NCI-H82 treated with DMSO at 0.1 percent for 48 hours (cell line): ENCODE data around the gene NANOS3.
A peak's percentile ranks its signal among the peaks of the same experiment; 100 is the strongest.

ENCODE experiments used
- DNase-seq: peaks from one replicate; lab custom pipeline; 2025; ENCODE audit not compliant: unreplicated experiment; lab: John Stamatoyannopoulos, UW

NANOS3 gene

DNA sequence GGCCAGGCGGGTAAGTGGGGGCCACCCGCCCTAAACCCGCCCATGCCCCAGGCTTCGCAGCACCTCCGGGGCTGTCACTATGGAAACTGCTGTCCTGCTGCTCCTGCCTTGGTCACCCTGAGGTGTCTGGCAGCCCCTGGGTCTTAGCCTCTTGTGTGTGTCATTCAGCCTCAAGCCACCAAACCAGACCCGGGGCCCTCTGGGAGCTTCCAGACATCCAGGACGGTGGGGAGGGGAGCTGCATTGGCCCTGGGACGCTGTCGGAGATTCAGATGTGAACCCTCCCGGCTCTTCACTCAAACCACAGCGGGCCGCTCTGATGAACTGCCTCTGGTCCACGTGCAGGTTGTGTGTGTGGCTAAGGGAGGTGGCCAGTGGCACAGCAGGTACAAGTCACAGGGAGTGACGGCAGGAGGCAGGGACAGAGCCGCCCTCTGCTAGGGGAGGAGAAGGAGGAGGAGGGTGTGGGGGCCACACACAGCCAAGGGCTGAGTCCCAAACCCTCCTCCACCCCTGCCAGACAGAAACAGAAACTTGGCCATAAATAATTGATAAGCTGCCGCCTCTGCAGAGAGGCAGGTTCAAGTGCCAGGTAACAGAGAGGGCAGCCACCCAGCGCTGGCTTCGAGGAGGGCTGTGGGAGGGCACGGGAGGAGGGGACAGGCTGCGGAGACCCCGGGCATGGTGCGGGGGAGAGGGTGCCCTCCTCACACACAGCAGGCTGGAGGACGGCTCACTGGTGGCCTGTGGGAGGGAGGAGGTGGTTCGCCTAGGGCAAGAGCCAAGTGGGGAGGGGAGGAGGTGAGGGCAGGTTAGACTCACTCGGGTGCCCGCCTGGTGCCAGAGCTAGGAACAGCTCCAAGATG is 8.0 kb downstream of the NANOS3 start:
- no peak for DNase-seq

DNA sequence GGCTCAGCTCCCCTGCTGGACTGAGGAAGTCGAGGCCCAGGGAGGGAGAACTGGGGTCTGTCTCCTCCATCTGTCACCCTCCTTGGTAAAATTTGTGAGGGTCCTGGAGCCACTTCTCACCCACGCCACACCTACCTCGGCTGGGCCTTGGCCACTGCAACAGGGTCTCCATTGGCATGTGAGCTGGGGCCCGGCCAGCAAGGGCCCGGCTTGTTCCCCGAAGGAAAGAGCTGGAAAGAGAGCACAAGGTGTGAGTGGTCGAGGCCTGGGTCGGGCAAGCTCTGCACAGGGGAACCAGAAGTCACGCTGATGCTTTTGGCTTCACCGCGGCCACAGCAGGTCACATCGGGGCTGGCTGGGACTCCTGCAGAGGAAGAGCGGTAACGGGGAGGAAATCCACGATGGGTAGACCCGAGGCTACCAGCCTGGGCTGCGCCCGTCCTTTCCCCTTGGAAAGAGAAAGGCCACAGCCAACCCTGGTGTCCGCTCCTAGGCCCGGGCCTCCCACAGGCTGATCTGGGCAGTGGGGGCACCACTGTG is 9.0 kb downstream of the NANOS3 start:
- DNase-seq, result no peak

DNA sequence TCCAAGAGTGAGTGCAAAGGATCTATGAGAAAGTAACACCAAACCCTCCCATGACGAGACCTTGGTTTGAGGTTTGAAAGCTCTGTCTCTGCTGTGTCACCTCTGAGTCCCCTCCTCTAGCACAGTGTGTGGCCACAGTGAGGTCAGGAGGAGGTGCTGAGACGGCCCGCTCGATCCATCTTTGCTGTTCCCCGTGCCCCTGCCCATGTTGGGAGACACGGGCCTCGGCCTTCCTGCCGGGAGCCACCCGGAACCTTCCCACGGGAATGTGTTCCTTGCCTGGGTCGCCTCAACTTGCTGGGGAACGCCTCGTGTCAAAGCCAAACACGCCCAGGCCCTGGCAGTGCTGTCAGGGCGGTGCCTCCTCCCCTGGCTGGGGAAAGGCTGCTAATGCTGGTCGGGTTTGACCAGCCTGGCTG is 10.1 kb downstream of the NANOS3 start:
- no peak for DNase-seq

DNA sequence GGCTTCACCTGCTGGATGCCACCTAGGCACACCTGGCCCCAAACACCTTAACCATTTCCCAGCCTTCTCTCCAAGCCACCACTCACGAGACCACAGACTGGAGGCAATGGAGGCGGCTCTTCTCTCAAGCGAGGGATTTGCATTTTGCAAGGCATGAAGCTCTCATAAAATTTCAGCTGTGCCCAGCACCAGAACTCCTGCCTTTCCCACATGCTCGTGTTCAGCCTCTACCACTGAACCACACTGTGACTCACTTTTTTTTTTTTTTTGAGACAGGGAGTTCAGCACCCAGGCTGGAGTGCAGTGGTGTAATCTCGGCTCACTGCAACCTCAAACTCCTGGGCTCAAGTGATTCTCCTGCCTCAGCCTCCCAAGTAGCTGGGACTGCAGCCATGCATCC is 10.6 kb downstream of the NANOS3 start:
- DNase-seq, result no peak

DNA sequence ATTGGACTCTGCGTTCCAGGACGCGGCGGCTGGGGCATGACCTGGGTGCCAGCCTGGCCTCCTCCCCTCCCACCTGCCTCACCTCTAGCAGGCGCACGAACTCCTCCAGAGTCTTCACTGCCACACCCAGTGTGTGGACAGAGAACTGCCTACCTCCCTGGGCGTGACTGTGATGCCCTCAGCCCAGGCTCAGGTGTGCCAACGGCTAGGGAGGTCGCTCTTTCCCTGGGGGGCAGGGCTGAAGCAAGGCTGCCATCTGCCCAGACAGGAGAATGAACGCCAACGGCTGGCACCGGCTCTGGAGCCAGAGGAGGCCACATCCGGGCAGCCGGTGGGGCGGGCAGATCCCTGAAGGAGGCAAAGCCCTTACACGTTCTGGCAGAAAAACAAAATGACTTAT is 11.3 kb downstream of the NANOS3 start:
- DNase-seq, result no peak

DNA sequence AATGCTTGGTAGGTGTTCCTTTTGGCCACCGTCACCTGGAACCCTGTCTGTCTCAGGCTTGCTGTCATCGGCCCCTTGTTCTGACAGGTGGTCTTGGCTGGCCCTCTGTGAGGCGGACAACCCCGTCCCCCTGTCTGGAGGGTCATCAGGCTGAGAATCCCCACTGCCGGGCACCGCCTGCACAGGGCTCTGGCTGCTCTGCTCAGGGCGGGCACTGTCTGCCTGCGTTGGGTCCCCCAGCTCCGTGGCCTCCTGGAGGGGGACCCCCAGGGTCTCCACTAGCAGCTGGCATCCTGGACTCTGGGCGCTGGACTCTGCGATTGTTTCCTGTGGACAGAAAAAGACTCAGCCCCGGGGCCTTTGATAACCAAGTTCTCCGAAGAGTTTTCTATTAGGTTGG is 13.2 kb downstream of the NANOS3 start:
- no peak for DNase-seq

DNA sequence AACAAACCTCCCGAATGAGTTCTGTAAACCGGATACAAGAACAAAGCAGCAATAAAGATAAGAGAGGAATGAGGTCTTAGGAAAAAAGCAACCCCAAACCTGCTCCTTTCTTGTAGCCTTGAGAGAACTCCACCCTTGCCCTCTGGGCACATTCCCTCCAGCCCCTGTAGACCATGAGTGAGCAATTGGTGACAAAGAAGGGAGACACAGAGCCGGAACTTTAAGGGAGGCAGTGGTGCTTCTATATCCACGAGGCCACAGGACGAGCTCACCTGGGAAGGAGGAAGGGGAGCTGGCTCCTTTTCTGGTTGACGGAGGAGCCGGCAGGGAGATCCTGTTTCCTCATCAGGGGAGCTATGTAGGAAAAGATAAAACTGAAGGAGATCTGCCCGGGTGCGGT is 15.9 kb downstream of the NANOS3 start:
- DNase-seq, result no peak

DNA sequence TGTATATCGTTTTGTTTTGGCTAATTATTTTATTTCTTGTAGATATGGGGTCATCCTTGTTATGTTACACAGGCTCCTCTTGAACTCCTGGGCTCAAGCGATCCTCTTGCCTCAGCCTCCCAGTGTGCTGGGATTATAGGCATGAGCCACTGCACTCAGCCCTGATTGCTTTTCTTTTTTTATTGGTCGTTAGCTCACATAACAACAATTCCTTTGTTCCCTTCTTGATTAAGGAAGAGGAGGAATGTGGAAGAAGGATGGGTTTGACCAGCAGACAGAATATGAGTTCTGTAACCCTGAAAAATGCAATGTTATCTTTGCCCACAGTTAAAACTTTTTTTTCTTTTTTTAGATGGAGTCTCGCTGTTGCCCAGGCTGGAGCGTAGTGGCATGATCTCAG is 17.6 kb downstream of the NANOS3 start:
- no peak for DNase-seq

DNA sequence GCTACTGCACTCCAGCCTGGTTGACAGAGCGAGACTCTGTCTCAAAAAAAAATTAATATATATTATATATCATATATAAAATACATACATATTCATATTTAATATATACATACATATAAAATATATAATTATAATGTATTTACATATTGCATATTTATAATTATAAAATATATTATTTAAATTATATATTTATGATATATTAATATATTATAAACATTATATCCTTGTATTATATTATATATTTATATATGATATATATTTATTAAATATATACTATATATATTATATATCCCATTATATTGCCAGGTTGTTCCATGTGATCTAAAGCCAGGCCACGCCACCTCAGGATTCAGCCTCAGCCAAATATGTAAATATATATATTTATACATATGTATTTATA is 19.3 kb downstream of the NANOS3 start:
- no peak for DNase-seq

DNA sequence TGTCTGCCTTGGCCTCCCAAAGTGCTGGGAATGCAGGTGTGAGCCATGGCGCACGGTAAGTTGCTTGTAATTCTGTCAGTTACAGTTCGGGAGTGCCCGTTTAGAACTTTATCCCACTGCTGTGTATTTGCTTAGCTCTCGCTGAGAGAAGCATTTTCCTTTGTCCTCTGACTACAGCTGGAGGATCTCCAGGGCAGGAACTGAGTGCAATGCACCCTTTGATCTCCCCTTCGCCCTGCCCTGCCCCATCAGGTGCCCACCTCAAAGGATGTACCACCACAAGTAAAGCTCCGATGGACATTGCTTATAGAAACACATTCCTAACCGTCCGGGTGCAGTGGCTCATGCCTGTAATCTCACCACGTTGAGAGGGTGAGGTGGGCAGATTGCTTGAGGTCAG is 22.5 kb downstream of the NANOS3 start:
- no peak for DNase-seq

DNA sequence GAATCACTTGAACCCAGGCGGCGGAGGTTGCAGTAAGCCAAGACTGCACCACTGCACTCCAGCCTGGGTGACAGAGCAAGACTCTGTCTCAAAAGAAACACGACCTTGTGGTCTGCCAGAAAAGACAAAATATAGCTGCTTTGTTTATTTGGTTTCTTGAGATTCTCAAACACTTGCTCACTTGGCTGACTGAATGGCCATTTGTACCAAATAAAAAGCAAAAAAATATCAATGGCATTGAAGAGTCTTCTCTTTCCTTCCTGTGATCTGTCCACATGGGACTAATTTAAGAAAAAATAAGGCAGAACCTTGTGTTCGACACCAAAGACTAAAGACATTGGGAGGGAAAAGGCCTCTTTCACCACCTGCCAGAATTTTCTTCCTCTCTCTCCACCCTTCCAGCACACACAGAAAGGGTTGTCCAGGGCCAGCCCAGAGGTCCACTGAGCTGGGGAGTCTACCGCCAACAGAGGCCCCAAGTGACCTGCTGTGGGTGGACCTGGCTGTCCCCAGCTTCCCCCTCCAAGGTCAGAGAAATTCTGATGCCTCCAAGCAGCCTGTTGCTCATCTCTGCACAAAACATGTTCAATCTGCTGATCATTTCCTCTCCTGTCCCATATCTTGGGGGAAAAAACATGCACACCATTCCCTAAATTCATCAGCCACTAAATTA is 23.1 kb downstream of the NANOS3 start:
- DNase-seq, result no peak

DNA sequence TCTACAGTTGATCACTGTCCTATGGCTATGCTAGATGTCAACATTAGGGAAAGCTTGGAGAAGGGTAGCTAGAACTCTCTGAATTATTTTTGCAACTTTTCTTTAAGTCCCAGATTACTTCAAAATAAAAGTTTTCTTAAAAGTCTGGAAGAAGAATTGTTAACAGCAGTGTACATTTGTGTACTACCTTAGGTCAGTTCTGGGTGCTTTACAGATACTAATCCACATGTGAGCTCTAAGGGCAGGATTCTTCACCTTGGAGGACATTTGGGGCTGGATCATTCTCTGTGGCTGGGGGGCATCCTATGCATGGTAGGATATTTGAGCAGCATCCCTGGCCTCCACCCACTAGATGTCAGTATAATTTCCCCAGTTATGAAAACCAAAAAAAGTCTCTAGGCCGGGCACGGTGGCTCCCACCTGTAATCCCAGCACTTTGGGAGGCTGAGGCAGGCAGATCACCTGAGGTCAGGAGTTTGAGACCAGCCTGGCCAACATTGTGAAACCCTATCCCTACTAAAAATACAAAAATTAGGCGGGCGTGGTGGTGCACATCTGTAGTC is 26.1 kb downstream of the NANOS3 start:
- DNase-seq, result peak; percentile 45

DNA sequence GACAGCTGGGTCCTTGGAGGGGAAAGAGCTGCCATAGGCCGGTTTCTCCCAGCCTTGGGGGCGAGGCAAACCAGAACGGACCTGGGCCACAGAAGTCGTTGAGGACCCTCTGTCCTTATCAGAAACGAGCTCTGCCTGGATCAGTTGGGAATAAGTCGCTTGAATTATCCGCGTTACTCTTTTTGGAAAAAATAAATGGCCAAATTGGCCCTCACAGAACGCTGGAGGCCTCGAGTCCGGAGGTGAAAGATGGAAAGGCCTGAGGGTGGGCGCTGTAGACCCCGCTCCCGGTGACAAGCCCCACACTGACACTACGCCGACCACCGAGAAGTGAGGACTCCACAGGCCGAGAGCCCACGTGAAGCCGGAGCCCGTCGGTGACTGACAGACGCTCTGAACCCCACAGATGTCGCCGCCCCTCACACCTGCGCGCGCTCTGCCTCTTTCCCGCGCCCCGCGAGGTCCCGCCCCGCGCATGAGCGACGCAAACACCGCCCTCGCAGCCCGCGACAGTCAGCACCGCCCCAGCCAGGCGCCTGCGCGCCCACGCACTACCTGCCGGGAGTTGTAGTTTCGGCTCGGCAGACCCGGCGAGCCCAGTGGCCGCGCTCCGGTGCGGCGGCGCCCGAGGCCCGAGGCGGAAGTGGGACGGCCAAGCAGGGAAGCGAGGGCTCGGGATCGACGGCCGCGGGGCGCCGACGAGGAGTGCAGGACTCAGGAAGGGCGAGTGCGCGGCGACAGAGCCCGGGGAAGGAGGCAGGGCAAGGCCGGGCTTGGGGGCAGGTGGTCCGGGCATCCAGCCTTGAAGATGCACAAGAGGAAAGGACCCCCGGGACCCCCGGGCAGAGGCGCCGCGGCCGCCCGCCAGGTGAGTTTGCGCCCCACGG is 28.9 kb downstream of the NANOS3 start, which contains the start of the genes BRME1 and CC2D1A:
TSS of gene BRME1 (minus strand) at position 484 of the 887 bp plus-strand sequence. CDS start 1,225 bp downstream, outside the sequence.
TSS of gene CC2D1A (plus strand) at position 568 of the 887 bp plus-strand sequence. CDS start at position 809, 241 bp downstream.
- peak; percentile 87 for DNase-seq

DNA sequence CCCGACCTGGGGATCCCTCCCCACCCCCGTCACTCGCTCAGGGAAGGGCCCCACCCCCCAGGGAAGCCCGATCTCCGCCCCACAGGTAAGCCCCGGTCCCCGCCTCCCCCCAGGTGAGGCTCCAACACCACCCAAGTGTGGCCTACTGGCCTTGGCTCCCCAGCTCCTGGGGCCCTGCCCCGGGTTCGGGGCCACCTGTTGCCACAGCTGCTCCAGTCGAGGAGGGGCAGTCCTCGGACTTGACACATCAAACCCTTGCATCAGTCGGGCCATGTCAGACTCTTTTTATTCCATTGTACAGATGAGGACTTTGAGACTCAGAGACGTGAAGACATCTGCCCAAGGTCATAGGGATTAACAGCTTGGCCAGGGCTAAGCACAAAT is 29.6 kb downstream of the NANOS3 start:
- DNase-seq, result peak; percentile 11

DNA sequence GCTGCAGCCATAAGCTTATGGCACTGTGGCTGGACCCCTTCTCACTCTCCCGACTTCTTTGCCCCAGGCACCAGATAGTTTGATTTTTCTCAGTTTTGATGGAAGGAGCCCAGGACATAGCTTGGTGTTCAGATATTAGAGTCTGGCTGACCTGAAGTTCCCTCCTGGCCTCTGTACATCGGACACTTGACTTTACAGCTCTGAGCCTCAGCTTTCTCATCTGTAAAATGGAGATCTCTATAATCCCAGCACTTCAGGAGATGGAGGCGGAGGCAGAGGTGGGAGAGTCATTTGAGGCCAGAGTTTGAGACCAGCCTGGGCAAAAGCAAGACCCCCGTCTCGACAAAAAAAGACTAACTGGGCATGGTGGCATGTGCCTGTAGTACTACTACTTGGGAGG is 30.0 kb downstream of the NANOS3 start:
- DNase-seq, result no peak

DNA sequence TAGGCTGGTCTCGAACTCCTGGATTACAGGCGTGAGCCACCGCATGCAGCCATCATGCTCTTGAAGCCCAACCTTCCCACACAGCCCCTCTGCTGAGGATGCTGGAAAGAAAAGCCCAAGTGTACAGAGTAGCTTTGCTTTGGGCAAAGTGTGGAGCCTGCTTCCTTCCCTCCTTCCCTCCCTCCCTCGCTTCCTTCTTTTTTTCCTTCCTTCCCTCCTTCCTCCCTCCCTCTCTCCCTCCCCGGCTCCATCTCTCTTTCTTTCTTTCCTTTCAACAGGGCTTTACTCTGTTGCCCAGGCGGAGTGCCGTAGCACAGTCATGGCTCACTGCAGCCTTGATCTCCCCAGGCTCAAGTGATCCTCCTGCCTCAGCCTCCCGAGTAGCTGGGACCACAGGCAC is 31.7 kb downstream of the NANOS3 start:
- no peak for DNase-seq

DNA sequence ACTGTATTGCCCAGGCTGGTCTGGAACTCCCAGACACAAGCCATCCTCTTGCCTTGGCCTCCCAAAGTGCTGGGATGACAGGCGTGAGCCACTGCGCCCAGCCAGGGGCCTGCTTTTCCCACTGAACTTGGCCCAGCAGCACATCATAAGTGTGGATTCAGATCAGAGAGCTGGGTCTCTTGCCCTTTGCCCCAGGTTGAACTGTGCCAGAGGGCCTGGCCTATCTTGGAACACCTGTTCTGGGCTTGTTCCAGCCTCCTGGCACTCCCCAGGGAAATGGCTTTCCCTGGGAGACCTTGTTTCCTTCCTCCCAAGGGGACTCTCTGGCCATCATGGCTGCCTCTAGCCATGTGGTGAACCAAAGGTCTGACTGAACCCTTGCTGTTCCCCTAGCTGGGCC is 32.5 kb downstream of the NANOS3 start:
- no peak for DNase-seq

DNA sequence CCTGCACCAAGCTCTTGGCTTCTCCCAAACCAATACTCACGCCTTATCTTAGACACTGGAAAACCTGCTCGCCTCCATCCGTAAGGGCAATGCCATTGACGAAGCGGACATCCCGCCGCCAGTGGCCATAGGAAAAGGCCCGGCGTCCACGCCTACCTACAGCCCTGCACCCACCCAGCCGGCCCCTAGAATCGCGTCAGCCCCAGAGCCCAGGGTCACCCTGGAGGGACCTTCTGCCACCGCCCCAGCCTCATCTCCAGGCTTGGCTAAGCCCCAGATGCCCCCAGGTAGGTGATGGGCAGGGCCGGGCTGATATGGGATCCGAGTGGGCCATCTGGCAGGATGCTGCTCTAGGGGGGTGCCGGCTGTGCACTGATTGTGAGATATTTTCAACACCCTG is 36.4 kb downstream of the NANOS3 start:
- no peak for DNase-seq

DNA sequence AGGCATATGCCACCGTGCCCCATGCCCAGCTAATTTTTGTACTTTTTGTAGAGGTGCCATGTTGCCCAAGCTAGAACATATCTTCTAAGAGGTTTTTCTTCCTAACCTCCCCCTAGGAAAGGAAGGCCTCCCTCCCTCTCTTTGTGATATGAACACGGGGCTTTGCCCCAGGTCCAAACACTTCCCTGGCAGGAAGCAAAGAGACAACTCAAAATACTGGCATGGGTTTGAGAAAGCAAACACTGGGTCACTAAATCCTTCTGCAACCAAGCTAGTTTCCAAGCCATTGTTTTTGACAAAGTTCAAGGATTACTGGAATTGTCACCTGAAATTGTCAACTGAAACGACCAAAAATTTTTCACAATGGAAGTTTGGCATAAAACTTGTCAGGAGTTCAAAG is 37.8 kb downstream of the NANOS3 start:
- no peak for DNase-seq

DNA sequence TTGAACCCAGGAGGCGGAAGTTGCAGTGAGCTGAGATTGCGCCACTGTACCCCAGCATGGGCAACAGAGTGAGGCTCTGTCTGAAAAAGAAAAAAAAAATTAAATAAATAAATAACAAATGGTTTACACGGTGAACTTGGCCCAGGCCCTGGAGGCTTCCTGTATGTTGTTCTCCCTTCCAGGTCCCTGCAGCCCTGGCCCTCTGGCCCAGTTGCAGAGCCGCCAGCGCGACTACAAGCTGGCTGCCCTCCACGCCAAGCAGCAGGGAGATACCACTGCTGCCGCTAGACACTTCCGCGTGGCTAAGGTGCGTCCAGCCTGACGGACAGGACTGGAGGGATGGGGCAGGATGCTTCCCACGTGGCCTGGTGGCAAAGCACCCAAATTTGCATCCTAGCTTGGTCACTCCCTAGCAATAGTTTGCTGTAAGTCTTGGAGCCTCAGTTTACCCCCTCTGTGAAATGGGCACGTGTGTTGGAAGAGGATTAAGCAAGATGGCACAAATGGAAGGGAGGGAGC is 41.0 kb downstream of the NANOS3 start:
- no peak for DNase-seq
